ENCODE measurements around the gene FOXE3.

The FOXE3 gene

DNA sequence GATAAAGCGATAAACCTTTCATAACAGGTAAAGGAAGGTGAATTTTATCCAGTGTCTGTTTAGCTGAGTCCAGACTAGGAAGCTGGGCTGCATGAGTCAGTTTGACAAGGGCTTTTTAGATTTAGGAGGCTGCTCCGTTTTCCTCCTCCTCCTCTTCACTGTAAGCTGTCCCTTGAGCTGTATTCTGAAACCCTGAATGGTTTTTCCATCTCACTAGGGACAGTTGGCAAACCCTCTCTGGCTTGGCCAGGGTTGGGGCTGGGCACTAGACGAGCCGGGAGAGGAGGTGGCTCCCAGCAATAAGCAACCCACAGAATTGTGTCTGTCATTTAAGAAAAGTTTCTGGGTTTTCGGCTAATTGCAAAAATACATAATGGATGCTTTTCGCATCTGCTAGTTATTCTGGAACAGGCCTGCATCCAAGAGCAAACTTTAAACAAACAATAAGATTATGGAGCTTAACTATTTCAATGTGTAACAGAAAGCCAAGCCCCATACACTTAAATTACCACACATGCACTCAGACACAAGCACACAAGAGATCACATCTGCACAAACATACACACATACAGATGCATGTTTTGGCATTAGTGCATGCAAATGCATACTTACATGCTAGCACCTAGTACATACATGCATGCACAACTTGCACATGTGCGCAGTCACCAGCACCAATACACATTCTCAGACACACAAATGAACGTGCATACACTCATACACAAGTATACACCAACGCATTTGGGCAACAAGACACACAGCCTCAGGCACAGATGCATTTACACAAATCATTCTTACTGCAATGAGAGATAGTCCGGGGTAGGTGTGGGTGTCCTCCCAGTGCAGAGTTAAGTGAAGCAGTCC is 27.8 kb upstream of the FOXE3 start:
- no CpG with 5 or more reads among the region's 10 CpGs for whole genome bisulfite sequencing (ENCODE audit: insufficient coverage, insufficient read length)

DNA sequence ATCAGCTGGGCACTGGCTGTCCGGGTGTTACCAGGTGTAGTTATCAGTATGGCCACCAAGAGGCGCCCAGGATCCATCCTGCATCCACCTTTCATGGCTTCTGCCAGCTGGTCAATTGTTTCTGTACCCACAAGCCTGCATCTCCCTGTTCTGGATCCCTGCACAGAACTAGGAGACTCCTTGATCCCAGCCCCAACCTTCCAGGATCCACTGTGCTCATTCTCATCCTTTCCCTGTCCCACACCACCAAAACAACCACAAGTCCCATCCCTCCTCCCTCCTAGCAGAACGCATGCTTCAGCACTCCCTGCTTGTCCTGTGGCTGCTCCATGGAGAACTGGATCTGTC is 27.2 kb upstream of the FOXE3 start:
- DNase-seq (ENCODE audit: low read depth, low spot score): peak; percentile 41
- Histone ChIP-seq H3K9me3 (ENCODE audit: control insufficient read depth, insufficient read depth, low read length) (no peaks in the 10 kb centered on the region), H3K27me3 (ENCODE audit: control insufficient read depth, insufficient read depth, low read length) (no peaks in the 10 kb centered on the region), H3K27ac (ENCODE audit: low read length) (no peak overlapping the region), H3K4me3 (ENCODE audit: low read length) (no peak overlapping the region), H3K36me3 (ENCODE audit: control insufficient read depth, insufficient read depth, low read length) (no peaks in the 10 kb centered on the region), H3K4me1 (ENCODE audit: control insufficient read depth, insufficient read depth, low read length) (0 out of 2 replicates have a peak, but pooled peaks cover 1% of the 10 kb centered on the region)
- no CpG with 5 or more reads among the region's 3 CpGs for WGBS (ENCODE audit: insufficient coverage, insufficient read length)

More for the DNA sequence above, 27.8 kb upstream of the FOXE3 start:
- no peak overlapping the region for H3K27ac ChIP-seq (ENCODE audit: low read length)
- H3K9me3 ChIP-seq (ENCODE audit: control insufficient read depth, insufficient read depth, low read length): no peaks in the 10 kb centered on the region
- no peaks in the 10 kb centered on the region for H3K36me3 ChIP-seq (ENCODE audit: control insufficient read depth, insufficient read depth, low read length)
- no peak for DNase-seq (ENCODE audit: low read depth, low spot score)
- H3K4me1 ChIP-seq (ENCODE audit: control insufficient read depth, insufficient read depth, low read length): 0 out of 2 replicates have a peak, but pooled peaks cover 1% of the 10 kb centered on the region
- no peak overlapping the region for H3K4me3 ChIP-seq (ENCODE audit: low read length)
- no peaks in the 10 kb centered on the region for H3K27me3 ChIP-seq (ENCODE audit: control insufficient read depth, insufficient read depth, low read length)

DNA sequence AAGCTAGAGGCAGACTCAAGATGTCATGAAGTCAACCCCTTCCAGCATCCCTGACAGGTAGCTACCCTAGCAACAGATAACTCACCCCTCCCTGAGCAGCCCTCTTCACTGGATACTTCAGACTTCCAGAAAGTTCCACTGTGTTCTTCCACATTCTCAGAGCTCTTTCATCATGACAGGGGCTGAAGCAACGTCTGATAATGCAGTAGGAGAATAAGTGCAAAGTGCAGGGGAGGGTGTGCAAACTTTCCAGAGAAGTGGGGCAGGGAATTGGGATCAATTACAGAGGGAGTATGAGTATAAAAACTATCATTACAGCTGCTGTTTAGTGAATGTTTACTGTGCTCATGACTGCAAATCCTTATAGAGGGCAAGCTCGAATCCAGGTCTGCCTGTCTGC is 26.4 kb upstream of the FOXE3 start:
- no peak for DNase-seq (ENCODE audit: low read depth, low spot score)
- Histone ChIP-seq H3K4me3 (ENCODE audit: low read length) (no peak overlapping the region), H3K27ac (ENCODE audit: low read length) (no peak overlapping the region), H3K9me3 (ENCODE audit: control insufficient read depth, insufficient read depth, low read length) (no peaks in the 10 kb centered on the region), H3K36me3 (ENCODE audit: control insufficient read depth, insufficient read depth, low read length) (no peaks in the 10 kb centered on the region), H3K4me1 (ENCODE audit: control insufficient read depth, insufficient read depth, low read length) (0 out of 2 replicates have a peak, but pooled peaks cover 1% of the 10 kb centered on the region), H3K27me3 (ENCODE audit: control insufficient read depth, insufficient read depth, low read length) (no peaks in the 10 kb centered on the region)
- no CpG with 5 or more reads among the region's 2 CpGs for WGBS (ENCODE audit: insufficient coverage, insufficient read length)

DNA sequence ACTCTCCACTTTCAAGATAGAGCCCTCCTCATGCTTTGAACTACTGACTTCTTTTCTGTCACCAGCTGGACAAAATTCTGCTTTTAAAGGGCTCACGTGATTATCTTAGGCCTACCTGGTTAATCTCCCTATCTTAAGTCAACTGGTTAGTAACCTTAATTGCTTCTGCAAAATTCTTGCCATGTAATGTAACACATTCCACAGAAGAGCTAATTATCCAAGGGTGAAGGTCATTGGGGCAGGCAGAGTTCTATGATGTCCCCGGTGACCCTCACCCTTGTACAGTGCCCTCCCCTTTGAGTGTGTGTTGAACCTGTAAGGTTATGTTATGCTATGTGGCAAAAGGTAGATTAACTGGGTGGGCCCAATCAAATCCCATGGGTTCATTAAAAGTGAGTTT is 25.2 kb upstream of the FOXE3 start:
- no peaks in the 10 kb centered on the region for H3K27me3 ChIP-seq (ENCODE audit: control insufficient read depth, insufficient read depth, low read length)
- no CpG with 5 or more reads among the region's 2 CpGs for WGBS (ENCODE audit: insufficient coverage, insufficient read length)
- no peaks in the 10 kb centered on the region for H3K36me3 ChIP-seq (ENCODE audit: control insufficient read depth, insufficient read depth, low read length)
- 0 out of 2 replicates have a peak, but pooled peaks cover 1% of the 10 kb centered on the region for H3K4me1 ChIP-seq (ENCODE audit: control insufficient read depth, insufficient read depth, low read length)
- no peak for DNase-seq (ENCODE audit: low read depth, low spot score)
- H3K4me3 ChIP-seq (ENCODE audit: low read length): no peak overlapping the region
- no peak overlapping the region for H3K27ac ChIP-seq (ENCODE audit: low read length)
- H3K9me3 ChIP-seq (ENCODE audit: control insufficient read depth, insufficient read depth, low read length): no peaks in the 10 kb centered on the region

DNA sequence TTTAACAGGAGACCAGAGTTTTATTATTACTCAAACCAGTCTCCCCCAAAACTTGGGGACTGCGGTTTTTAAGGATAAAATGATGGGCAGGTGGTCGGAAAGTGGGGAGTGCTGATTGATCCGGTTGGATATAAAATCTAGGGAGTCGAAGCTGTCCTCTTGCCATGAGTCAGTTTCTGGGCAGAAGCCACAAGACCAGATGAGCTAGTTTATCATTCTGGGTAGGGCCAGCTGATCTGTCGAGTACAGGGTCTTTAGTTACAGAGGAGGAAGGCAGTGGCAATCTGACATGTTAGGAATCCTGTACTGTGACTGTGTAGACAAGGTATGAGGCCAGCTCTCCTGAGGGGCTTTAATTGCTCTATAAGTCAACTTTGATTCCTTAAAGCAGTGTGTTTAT is 22.9 kb upstream of the FOXE3 start:
- no CpG with 5 or more reads among the region's 5 CpGs for WGBS (ENCODE audit: insufficient coverage, insufficient read length)
- no peak overlapping the region for H3K27ac ChIP-seq (ENCODE audit: low read length)
- no peak overlapping the region for H3K4me3 ChIP-seq (ENCODE audit: low read length)
- DNase-seq (ENCODE audit: low read depth, low spot score): no peak
- no peaks in the 10 kb centered on the region for H3K9me3 ChIP-seq (ENCODE audit: control insufficient read depth, insufficient read depth, low read length)
- H3K4me1 ChIP-seq (ENCODE audit: control insufficient read depth, insufficient read depth, low read length): 0 out of 2 replicates have a peak, but pooled peaks cover 1% of the 10 kb centered on the region
- H3K36me3 ChIP-seq (ENCODE audit: control insufficient read depth, insufficient read depth, low read length): no peaks in the 10 kb centered on the region
- no peaks in the 10 kb centered on the region for H3K27me3 ChIP-seq (ENCODE audit: control insufficient read depth, insufficient read depth, low read length)

DNA sequence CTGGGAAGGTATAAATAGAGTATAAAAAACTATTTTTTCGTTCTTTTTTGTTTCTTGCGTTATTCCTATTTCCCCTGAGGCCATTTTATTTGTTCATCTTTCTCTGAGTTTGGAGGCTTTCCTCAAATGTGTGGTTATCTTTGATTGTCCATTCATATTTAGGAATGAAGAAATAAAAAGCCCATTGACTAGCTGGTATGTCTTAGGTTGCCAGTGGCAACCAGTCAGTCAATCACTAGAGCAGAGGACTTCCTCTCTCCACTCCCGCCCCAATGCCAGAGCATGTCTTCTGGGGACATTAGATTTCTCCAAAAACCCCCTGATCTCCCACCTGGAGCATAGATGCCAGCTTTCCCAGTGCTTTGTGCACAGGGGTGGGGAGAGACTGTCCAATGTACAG is 20.7 kb upstream of the FOXE3 start:
- no peak for DNase-seq (ENCODE audit: low read depth, low spot score)
- WGBS (ENCODE audit: insufficient coverage, insufficient read length): no CpG with 5 or more reads among the region's 3 CpGs
- no peak overlapping the region for H3K27ac ChIP-seq (ENCODE audit: low read length)

DNA sequence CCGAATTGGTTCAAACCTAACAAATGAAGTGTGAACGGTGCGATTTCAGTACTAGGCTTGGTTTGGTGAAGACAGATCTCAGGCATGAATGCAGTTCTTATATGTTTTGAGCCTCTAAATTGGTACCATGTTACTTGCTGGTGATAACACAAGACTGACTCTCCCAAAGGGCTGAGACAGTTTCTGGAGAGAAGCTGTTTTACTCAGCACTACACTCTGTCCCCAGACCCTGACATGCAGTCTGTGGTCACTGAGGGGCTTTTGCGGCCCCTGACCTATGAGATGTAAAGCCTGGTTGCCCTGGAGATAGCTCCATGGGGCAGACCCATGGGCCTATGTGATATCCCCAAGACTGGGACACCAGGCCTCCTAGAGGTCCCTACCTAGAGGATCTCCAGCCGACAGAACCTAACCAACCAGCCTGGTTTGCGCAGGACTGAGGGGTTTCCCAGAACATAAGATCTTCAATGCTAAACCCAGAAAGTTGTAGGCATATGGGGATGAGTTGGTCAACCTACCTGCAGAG is 19.4 kb upstream of the FOXE3 start:
- no CpG with 5 or more reads among the region's 6 CpGs for WGBS (ENCODE audit: insufficient coverage, insufficient read length)
- no peak overlapping the region for H3K27ac ChIP-seq (ENCODE audit: low read length)
- H3K36me3 ChIP-seq (ENCODE audit: control insufficient read depth, insufficient read depth, low read length): no peaks in the 10 kb centered on the region
- H3K4me3 ChIP-seq (ENCODE audit: low read length): no peak overlapping the region
- no peaks in the 10 kb centered on the region for H3K27me3 ChIP-seq (ENCODE audit: control insufficient read depth, insufficient read depth, low read length)
- H3K4me1 ChIP-seq (ENCODE audit: control insufficient read depth, insufficient read depth, low read length): no peaks in the 10 kb centered on the region
- DNase-seq (ENCODE audit: low read depth, low spot score): no peak
- no peaks in the 10 kb centered on the region for H3K9me3 ChIP-seq (ENCODE audit: control insufficient read depth, insufficient read depth, low read length)

More for the DNA sequence above, 20.7 kb upstream of the FOXE3 start:
- no peaks in the 10 kb centered on the region for H3K9me3 ChIP-seq (ENCODE audit: control insufficient read depth, insufficient read depth, low read length)
- H3K4me3 ChIP-seq (ENCODE audit: low read length): no peak overlapping the region
- no peaks in the 10 kb centered on the region for H3K27me3 ChIP-seq (ENCODE audit: control insufficient read depth, insufficient read depth, low read length)
- no peaks in the 10 kb centered on the region for H3K36me3 ChIP-seq (ENCODE audit: control insufficient read depth, insufficient read depth, low read length)
- H3K4me1 ChIP-seq (ENCODE audit: control insufficient read depth, insufficient read depth, low read length): no peaks in the 10 kb centered on the region

DNA sequence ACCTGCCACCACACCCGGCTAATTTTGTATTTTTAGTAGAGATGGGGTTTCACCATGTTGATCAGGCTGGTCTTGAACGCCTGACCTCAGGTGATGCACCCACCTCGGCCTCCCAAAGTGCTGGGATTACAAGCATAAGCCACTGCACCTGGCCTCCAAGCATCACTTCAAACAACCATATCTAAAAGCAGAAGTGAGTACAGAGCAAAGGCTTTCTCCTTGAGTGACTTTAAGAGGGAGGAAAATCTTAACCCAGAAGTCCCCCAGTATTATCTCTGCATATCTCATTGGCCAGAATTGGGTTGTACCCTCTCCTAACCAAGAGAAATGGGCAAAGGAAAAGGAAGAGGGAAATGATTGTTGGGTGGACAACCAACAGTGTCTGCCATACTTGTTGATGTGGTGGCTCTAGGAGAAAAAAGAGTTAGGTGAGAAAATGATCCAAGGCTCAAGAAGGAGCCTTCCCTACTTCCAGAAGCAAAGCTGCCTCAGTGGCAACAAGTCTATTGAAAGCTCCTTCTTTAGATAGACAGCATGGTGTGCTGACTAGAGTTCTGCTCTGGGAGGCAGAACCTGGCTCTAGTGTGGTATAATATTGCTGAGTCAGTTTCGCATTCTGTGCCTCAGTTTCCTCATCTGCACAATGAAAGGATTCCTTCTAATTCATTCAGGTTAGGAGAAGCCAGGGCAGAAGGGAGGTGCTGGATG is 16.8 kb upstream of the FOXE3 start:
- Histone ChIP-seq H3K9me3 (ENCODE audit: control insufficient read depth, insufficient read depth, low read length) (no peaks in the 10 kb centered on the region), H3K4me3 (ENCODE audit: low read length) (no peak overlapping the region), H3K36me3 (ENCODE audit: control insufficient read depth, insufficient read depth, low read length) (no peaks in the 10 kb centered on the region), H3K27ac (ENCODE audit: low read length) (no peak overlapping the region), H3K4me1 (ENCODE audit: control insufficient read depth, insufficient read depth, low read length) (no peaks in the 10 kb centered on the region), H3K27me3 (ENCODE audit: control insufficient read depth, insufficient read depth, low read length) (no peaks in the 10 kb centered on the region)
- DNase-seq (ENCODE audit: low read depth, low spot score): no peak
- no CpG with 5 or more reads among the region's 4 CpGs for WGBS (ENCODE audit: insufficient coverage, insufficient read length)

DNA sequence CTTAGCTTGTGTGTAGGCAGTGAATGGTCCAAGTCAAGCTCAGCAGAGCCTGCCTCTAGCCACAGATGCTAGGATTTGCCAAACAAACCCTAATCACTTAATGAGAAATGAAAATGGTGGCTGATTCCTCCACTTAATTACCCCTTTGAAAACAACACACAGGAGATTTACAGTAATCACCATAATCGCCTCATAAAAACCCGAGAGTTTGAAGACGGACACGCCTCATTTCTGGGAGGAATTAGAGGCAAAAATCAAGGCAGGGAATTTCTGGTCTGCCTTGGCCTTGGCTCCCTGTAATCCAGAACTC is 16.3 kb upstream of the FOXE3 start:
- Histone ChIP-seq H3K4me1 (ENCODE audit: control insufficient read depth, insufficient read depth, low read length) (no peaks in the 10 kb centered on the region), H3K36me3 (ENCODE audit: control insufficient read depth, insufficient read depth, low read length) (no peaks in the 10 kb centered on the region), H3K27ac (ENCODE audit: low read length) (no peak overlapping the region), H3K9me3 (ENCODE audit: control insufficient read depth, insufficient read depth, low read length) (no peaks in the 10 kb centered on the region), H3K27me3 (ENCODE audit: control insufficient read depth, insufficient read depth, low read length) (no peaks in the 10 kb centered on the region), H3K4me3 (ENCODE audit: low read length) (no peak overlapping the region)
- no CpG with 5 or more reads among the region's 4 CpGs for WGBS (ENCODE audit: insufficient coverage, insufficient read length)
- no peak for DNase-seq (ENCODE audit: low read depth, low spot score)

DNA sequence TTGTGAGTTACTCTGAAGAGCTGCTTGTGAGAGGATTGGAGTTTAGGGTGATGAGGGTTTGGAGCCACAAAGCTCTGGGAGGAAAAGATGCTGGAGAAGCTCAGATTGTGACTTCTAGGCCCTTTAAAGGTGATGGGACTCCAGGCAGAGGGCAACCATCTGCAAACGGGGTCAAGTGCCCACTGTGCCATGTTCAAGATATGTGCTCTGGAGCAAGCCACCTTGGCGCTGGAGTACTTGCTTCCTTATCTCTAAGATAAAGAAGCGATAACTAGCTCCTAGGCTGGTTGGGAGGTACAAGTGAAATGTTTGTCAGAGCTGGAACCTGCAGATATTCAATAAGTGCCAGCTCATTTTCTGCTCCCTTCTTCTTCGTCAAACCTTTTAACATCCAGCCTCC is 14.3 kb upstream of the FOXE3 start:
- Histone ChIP-seq H3K4me3 (ENCODE audit: low read length) (no peak overlapping the region), H3K27ac (ENCODE audit: low read length) (no peak overlapping the region), H3K27me3 (ENCODE audit: control insufficient read depth, insufficient read depth, low read length) (no peaks in the 10 kb centered on the region), H3K4me1 (ENCODE audit: control insufficient read depth, insufficient read depth, low read length) (no peaks in the 10 kb centered on the region), H3K9me3 (ENCODE audit: control insufficient read depth, insufficient read depth, low read length) (no peaks in the 10 kb centered on the region), H3K36me3 (ENCODE audit: control insufficient read depth, insufficient read depth, low read length) (no peaks in the 10 kb centered on the region)
- no CpG with 5 or more reads among the region's 4 CpGs for WGBS (ENCODE audit: insufficient coverage, insufficient read length)
- no peak for DNase-seq (ENCODE audit: low read depth, low spot score)

All from iPS DF 6.9 (cell line).